Measurements from ENCODE around the gene EPHA3. TPM values are rescaled to one million over a fixed set of nuclear protein-coding genes. Genes with fewer than 3 reads are reported as not detected.

The EPHA3 gene
- total RNA-seq, 1 donor from 2014 or later, result 65.6 TPM

- DNase-seq, result no peak
These were observed 47.0 kb downstream of the EPHA3 start for GRCh38 chr3:89154416-89154815.

- DNase-seq, result peak; percentile 44
These were observed 48.4 kb downstream of the EPHA3 start for GRCh38 chr3:89155811-89156210.

- no peak for DNase-seq
These were observed 50.2 kb downstream of the EPHA3 start for GRCh38 chr3:89157575-89157974.

- no peak for DNase-seq
These were observed 52.2 kb downstream of the EPHA3 start for GRCh38 chr3:89159605-89160004.

- no peak for DNase-seq
These were observed 57.4 kb downstream of the EPHA3 start for GRCh38 chr3:89164774-89165173.

GRCh38 chr3:89165636-89166263, 58.3 kb downstream of the EPHA3 start:
- DNase-seq, result no peak

- DNase-seq, result no peak
These were observed 64.5 kb downstream of the EPHA3 start for GRCh38 chr3:89171687-89172545.

GRCh38 chr3:89173546-89173945, 66.1 kb downstream of the EPHA3 start:
- no peak for DNase-seq

- DNase-seq, result peak; percentile 59
These were observed 72.1 kb downstream of the EPHA3 start for GRCh38 chr3:89179355-89180001.

- no peak for DNase-seq
These were observed 72.9 kb downstream of the EPHA3 start for GRCh38 chr3:89180334-89180733.

GRCh38 chr3:89182056-89182455, 74.6 kb downstream of the EPHA3 start:
- no peak for DNase-seq

GRCh38 chr3:89184151-89184995, 77.0 kb downstream of the EPHA3 start:
- DNase-seq, result peak; percentile 22

- peak; percentile 41 for DNase-seq
These were observed 79.0 kb downstream of the EPHA3 start for GRCh38 chr3:89186456-89186855.

GRCh38 chr3:89198591-89198990, 91.2 kb downstream of the EPHA3 start:
- no peak for DNase-seq

- DNase-seq, result no peak
These were observed 105.2 kb downstream of the EPHA3 start for GRCh38 chr3:89212619-89213018.

- no peak for DNase-seq
These were observed 108.8 kb downstream of the EPHA3 start for GRCh38 chr3:89216016-89216739.

GRCh38 chr3:89217148-89217685, 109.8 kb downstream of the EPHA3 start:
- DNase-seq, result peak; percentile 44

GRCh38 chr3:89221924-89222323, 114.5 kb downstream of the EPHA3 start:
- no peak for DNase-seq

GRCh38 chr3:89223188-89223587, 115.8 kb downstream of the EPHA3 start:
- DNase-seq, result no peak

- no peak for DNase-seq
These were observed 119.8 kb downstream of the EPHA3 start for GRCh38 chr3:89227218-89227617.

GRCh38 chr3:89227634-89228033, 120.2 kb downstream of the EPHA3 start:
- DNase-seq, result no peak
